Measurements from ENCODE around the gene LRRC8E. TPM values are rescaled to one million over a fixed set of nuclear protein-coding genes. Genes with fewer than 3 reads are reported as not detected.

The LRRC8E gene
- total RNA-seq, 1 experiment from 2014 or later, result 3.0 TPM

GRCh38 chr19:7900931-7901330, 12.6 kb downstream of the LRRC8E start:
- TF ChIP-seq ZNF138 (CRISPR knock-in tag; conservative IDR thresholded peaks at IDR 0.05), result no peak
- peaks cover 20% of the 10 kb centered on the region for H3K4me1 Mint-ChIP-seq
- ATAC-seq (no peak), DNase-seq (ENCODE audit: low spot score) (no peak)
- POLR2A ChIA-PET, result interaction anchor here (1.1 to 1.4 kb wide), 3 partner anchors 13 to 43 kb away, joined by 3 to 5 read pairs (median 3); partner anchors contain the start of genes LRRC8E and TIMM44
- H3K9me3 Mint-ChIP-seq, result no peaks in the 10 kb centered on the region
- H3K4me3 Mint-ChIP-seq, result no peak overlapping the region
- no peaks in the 10 kb centered on the region for H3K36me3 Mint-ChIP-seq
- H3K27me3 Mint-ChIP-seq (ENCODE audit: low read depth), result peaks cover 13% of the 10 kb centered on the region
- H3K27ac Mint-ChIP-seq, result no peak overlapping the region
- CTCF ChIA-PET, result interaction anchor here (0.5 to 5.0 kb wide), 12 partner anchors 12 to 1027 kb away, joined by 3 to 70 read pairs (median 6); partner anchors contain the start of genes LRRC8E, PRR36, SNAPC2 and TIMM44

DNA sequence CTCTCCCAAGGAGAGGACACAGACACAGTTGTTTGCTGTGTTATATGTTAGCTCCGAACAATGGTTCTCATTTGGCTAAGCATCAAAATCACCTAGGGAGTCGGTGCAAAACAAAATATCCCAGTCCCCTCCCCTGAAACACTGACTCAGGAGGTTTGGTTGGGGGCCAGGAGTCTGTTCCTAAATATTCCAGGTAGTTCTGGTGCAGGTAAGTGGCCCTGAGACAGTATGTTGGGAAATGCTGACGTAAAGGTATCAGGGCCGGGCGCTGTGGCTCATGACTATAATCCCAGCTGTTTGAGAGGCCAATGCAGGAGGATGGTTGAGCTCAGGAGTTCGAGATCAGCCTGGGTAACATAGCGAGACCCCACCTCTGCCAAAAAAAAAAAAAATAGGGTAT, 13.0 kb downstream of the LRRC8E start:
- POLR2A ChIA-PET, result interaction anchor here (1.1 to 1.4 kb wide), 2 partner anchors 14 to 15 kb away, joined by 3 to 5 read pairs; partner anchors contain the start of gene LRRC8E
- Mint-ChIP-seq H3K27me3 (ENCODE audit: low read depth) (peaks cover 13% of the 10 kb centered on the region), H3K4me1 (peaks cover 20% of the 10 kb centered on the region), H3K36me3 (no peaks in the 10 kb centered on the region), H3K4me3 (no peak overlapping the region), H3K27ac (no peak overlapping the region), H3K9me3 (no peaks in the 10 kb centered on the region)
- DNase-seq (ENCODE audit: low spot score), result no peak
- ATAC-seq, result no peak
- TF ChIP-seq, protein P1, sequence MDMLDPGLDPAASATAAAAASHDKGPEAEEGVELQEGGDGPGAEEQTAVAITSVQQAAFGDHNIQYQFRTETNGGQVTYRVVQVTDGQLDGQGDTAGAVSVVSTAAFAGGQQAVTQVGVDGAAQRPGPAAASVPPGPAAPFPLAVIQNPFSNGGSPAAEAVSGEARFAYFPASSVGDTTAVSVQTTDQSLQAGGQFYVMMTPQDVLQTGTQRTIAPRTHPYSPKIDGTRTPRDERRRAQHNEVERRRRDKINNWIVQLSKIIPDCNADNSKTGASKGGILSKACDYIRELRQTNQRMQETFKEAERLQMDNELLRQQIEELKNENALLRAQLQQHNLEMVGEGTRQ (CRISPR knock-in tag; IDR thresholded peaks at IDR 0.05), result no peak
- TF ChIP-seq ZNF396 (CRISPR knock-in tag; IDR thresholded peaks at IDR 0.05; ENCODE audit: borderline replicate concordance) (no peak), CREM (CRISPR knock-in tag; IDR thresholded peaks at IDR 0.05) (no peak), JAZF1 (CRISPR knock-in tag; IDR thresholded peaks at IDR 0.05) (no peak), GTF2I (CRISPR knock-in tag; conservative IDR thresholded peaks at IDR 0.05) (no peak), AFF4 (CRISPR knock-in tag; IDR thresholded peaks at IDR 0.05; ENCODE audit: borderline replicate concordance) (no peak)
- CTCF ChIA-PET, result interaction anchor here (0.7 to 5.0 kb wide), 10 partner anchors 19 to 1028 kb away, joined by 3 to 70 read pairs (median 6); partner anchors contain the start of genes PRR36, SNAPC2 and TIMM44

DNA sequence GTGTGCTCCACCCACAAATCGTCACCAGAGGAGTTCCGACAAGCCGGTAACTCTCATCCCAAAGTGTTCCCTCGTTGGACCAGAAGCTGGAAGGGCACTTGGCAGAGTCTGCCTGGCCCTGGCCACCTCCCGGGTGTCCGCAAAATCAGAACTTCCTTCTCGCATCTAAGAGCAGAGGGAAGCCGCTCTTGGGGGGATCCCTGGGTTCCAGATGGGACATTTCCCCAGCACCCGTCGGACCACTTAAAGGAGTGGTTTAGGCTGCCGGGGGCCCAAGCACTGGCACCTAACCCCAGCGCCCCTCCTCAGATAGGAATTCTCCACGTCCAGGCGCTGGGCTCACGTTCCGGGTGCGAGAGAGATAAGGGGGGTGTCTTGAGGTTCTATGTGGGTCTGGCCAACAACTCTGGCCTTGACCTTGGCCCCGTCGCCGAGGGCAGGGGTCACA, 14.5 kb downstream of the LRRC8E start:
- Mint-ChIP-seq H3K27me3 (ENCODE audit: low read depth) (peaks cover 13% of the 10 kb centered on the region), H3K27ac (peak overlapping the region; percentile 97), H3K4me3 (peak overlapping the region; percentile 83), H3K36me3 (no peaks in the 10 kb centered on the region), H3K9me3 (no peaks in the 10 kb centered on the region), H3K4me1 (peaks cover 20% of the 10 kb centered on the region)
- POLR2A ChIA-PET, result interaction anchor here (0.5 to 1.8 kb wide), 6 partner anchors 13 to 114 kb away, joined by 3 to 10 read pairs (median 6); partner anchors contain the start of gene LRRC8E
- no peak for ATAC-seq
- CTCF ChIA-PET, result interaction anchor here (0.6 to 5.0 kb wide), 23 partner anchors 9 to 1242 kb away, joined by 3 to 70 read pairs (median 6); partner anchors contain the start of genes LRRC8E, SNAPC2, TIMM44 and TRAPPC5
- TF ChIP-seq RORB (CRISPR knock-in tag; IDR thresholded peaks at IDR 0.05), result no peak
- TF ChIP-seq CREM (CRISPR knock-in tag; IDR thresholded peaks at IDR 0.05), result 0 out of 2 replicates have a peak, but pooled peaks have one; percentile 63
- TF ChIP-seq ATF1 (CRISPR knock-in tag; IDR thresholded peaks at IDR 0.05), result 0 out of 2 replicates have a peak, but pooled peaks have one; percentile 28
- no peak for DNase-seq (ENCODE audit: low spot score)

DNA sequence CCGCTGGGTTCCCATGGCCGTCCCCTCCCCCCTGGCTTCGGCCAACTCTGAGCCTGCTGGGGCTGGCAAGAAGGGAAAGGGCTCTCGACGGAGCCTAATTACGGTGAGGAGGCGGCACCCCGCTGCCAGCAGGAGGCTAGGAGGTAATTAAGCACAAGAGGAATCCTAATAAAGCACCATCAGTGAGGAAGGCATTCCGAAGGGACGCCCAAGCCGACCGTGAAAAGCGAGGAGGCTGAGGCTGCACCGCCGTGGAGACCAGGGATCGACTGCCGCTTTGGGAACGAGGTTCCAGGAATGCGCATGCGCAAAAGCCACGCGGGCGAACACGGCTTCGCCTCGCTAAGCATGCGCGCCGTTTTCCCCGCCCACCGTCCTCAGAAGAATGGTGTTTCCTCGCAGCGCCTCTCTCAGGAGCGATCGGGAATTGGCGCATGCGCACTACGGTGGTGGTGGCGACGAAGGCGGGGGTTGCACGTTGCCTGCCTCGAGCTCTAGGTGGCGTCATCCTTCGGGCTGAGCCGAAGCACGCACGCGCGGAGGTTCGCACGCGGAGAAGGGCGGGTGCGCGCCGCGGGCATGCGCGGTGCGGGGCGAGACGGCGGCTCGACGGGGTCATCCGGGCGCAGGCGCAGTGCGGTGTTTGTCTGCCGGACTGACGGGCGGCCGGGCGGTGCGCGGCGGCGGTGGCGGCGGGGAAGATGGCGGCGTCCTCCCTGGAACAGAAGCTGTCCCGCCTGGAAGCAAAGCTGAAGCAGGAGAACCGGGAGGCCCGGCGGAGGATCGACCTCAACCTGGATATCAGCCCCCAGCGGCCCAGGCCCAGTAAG, 15.1 kb downstream of the LRRC8E start, which contains the start of gene MAP2K7:
MAP2K7 (plus strand) TSS at position 634 of the 830 bp plus-strand sequence; CDS start at position 702, 68 bp downstream.
- POLR2A ChIA-PET, result interaction anchor here (0.5 to 1.8 kb wide), 10 partner anchors 12 to 335 kb away, joined by 3 to 10 read pairs (median 4); partner anchors contain the start of gene LRRC8E
- Mint-ChIP-seq H3K4me1 (peaks cover 20% of the 10 kb centered on the region), H3K27ac (peak within 1 kb of the TSS; percentile 97), H3K9me3 (no peaks in the 10 kb centered on the region), H3K27me3 (ENCODE audit: low read depth) (peaks cover 13% of the 10 kb centered on the region), H3K4me3 (peak within 1 kb of the TSS; percentile 90), H3K36me3 (no peaks in the 10 kb centered on the region)
- peak; percentile 100 for DNase-seq (ENCODE audit: low spot score)
- ATAC-seq, result peak; percentile 87
- CTCF ChIA-PET, result interaction anchor here (0.5 to 5.0 kb wide), 29 partner anchors 8 to 804 kb away, joined by 3 to 70 read pairs (median 5); partner anchors contain the start of genes LRRC8E, SNAPC2, TIMM44 and TRAPPC5
- TF ChIP-seq ZNF138 (CRISPR knock-in tag; conservative IDR thresholded peaks at IDR 0.05) (no peak), ZSCAN18 (CRISPR knock-in tag; IDR thresholded peaks at IDR 0.05) (no peak), SMAD4 (CRISPR knock-in tag; IDR thresholded peaks at IDR 0.05) (no peak), PRDM15 (CRISPR knock-in tag; IDR thresholded peaks at IDR 0.05) (peak; percentile 49; the same call in 1 of the 2 replicates), E2F1 (CRISPR knock-in tag; IDR thresholded peaks at IDR 0.05) (peak; percentile 73)

Data from WTC11 (cell line).